K562 (cell line): Measurements from ENCODE around the gene MYO9A. TPM values are rescaled to one million over a fixed set of nuclear protein-coding genes. Genes with fewer than 3 reads are reported as not detected.

Experiments used
- ELF1 ChIP-seq: fragments of 200-800 bp; sonication (Bioruptor generic); IDR thresholded peaks from 2 replicates; pipeline ENCODE4 v1.6.1; 2016; ENCODE audit warnings: missing genetic modification characterization, missing compliant biosample characterization
- HDAC8 ChIP-seq: fragments of 450-650 bp; IDR thresholded peaks from 2 replicates; pipeline ENCODE4 v1.6.1; 2016; ENCODE audit warnings: mild to moderate bottlenecking, missing genetic modification characterization, moderate library complexity, missing compliant biosample characterization
- OTX1 ChIP-seq: fragments of 450-650 bp; formaldehyde crosslinking; IDR thresholded peaks from 2 replicates; pipeline ENCODE4 v1.4.0; 2022; ENCODE audit warnings: mild to moderate bottlenecking
- RBM39 ChIP-seq: fragments of 200-400 bp; formaldehyde crosslinking; optimal IDR thresholded peaks from 2 replicates; pipeline ENCODE3; 2018; ENCODE audit warnings: low read depth, low read length
- SRSF3 ChIP-seq: fragments of 200-400 bp; formaldehyde crosslinking; IDR thresholded peaks from 2 replicates; pipeline ENCODE4 v1.6.1; 2016; ENCODE audit warnings: mild to moderate bottlenecking, low read length, moderate library complexity; ENCODE audit not compliant: insufficient read depth
- TEAD4 ChIP-seq, 2 experiments: sonication (generic) in 1 of 2; formaldehyde crosslinking in 1 of 2; IDR thresholded peaks; 2 replicates each; pipeline versions ENCODE4 v1.6.1 to v1.8.0; 2012 to 2022; ENCODE audit warnings: borderline replicate concordance in 1 of 2, inconsistent platforms in 1 of 2, low read length in 1 of 2, mild to moderate bottlenecking in 1 of 2, missing genetic modification reagents in 1 of 2
- polyA plus RNA-seq, 8 experiments: library from polyadenylated mRNA; depleted of rRNA in 4 of 8; stranded (reverse) in 5 of 8; unstranded in 3 of 8; fragments of >200 nt; fragmentation: Nextera tagmentation in 2 of 8; fragmentation: Illumina TruSeq in 1 of 8; extraction: Ambion mirVana in 2 of 8; extraction: Trizol in 1 of 8; gene quantifications; 2 replicates each; pipeline versions ENCODE4 v1.2.1 to v1.2.3, GENCODE V29; 2011 to 2014; ENCODE audit warnings: inconsistent platforms in 1 of 8, missing spikeins in 1 of 8
- total RNA-seq, 7 experiments: library from RNA; depleted of rRNA in 6 of 7; stranded (reverse); fragments of >200 nt in 6 of 7; fragmentation: Illumina TruSeq in 2 of 7; extraction: Trizol in 2 of 7; gene quantifications; 2 replicates each; pipeline versions ENCODE4 v1.2.1 to v1.2.3, GENCODE V29; 2011 to 2021; ENCODE audit warnings: low replicate concordance in 1 of 7
- TF ChIP-seq, protein P1 (sequence below): fragments of 200-600 bp; sonication (generic); IDR thresholded peaks from one replicate; pipeline ENCODE4 v1.6.1; 2012; ENCODE audit warnings: mild to moderate bottlenecking, low read depth, low read length, inconsistent platforms
- TF ChIP-seq, protein P2 (sequence below): fragments of 250-450 bp; sonication (Bioruptor Pico); IDR thresholded peaks from 2 replicates; pipeline ENCODE4 v1.5.0; 2021
- TF ChIP-seq, protein P3 (sequence below): fragments of 200-400 bp; formaldehyde crosslinking; IDR thresholded peaks from 2 replicates; pipeline ENCODE4 v1.6.1; 2017; ENCODE audit warnings: mild to moderate bottlenecking, low read depth, low read length, moderate library complexity
- TF ChIP-seq, protein P4 (sequence below), 2 experiments: fragments of 450-650 bp in 1 of 2; sonication (generic) in 1 of 2; formaldehyde crosslinking; conservative IDR thresholded peaks; 2 replicates each; pipeline versions ENCODE4 v1.4.0 to v1.8.1; 2020 to 2022; ENCODE audit warnings: mild to moderate bottlenecking in 1 of 2, missing genetic modification reagents in 1 of 2

MYO9A gene
- total and polyA plus RNA-seq, 9 of the 15 experiments (the other 6 are each of a cell fraction or from before 2014, with no cell fraction given): 1.9 to 15.4 (median 5.8) TPM

DNA sequence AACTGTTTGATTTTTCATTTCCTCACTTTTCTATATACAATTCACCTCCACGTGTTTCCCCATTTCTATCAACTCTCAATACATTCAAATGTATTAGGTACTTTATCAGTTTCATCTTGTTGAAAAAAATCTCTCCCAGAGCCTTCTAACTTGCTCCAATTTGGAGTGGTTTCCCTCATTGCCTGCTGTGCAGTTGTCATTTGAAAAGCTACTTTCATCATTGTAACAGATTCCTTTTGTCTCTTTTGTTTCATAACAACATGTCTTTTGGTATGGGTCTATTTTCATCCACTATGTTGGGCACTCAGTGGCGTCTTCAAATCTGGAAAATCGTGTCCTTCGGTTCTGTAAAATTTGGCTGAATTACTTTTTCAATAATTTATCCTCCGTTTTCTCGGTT is 232.6 kb downstream of the MYO9A start (continued):
- TF ChIP-seq, protein P1, sequence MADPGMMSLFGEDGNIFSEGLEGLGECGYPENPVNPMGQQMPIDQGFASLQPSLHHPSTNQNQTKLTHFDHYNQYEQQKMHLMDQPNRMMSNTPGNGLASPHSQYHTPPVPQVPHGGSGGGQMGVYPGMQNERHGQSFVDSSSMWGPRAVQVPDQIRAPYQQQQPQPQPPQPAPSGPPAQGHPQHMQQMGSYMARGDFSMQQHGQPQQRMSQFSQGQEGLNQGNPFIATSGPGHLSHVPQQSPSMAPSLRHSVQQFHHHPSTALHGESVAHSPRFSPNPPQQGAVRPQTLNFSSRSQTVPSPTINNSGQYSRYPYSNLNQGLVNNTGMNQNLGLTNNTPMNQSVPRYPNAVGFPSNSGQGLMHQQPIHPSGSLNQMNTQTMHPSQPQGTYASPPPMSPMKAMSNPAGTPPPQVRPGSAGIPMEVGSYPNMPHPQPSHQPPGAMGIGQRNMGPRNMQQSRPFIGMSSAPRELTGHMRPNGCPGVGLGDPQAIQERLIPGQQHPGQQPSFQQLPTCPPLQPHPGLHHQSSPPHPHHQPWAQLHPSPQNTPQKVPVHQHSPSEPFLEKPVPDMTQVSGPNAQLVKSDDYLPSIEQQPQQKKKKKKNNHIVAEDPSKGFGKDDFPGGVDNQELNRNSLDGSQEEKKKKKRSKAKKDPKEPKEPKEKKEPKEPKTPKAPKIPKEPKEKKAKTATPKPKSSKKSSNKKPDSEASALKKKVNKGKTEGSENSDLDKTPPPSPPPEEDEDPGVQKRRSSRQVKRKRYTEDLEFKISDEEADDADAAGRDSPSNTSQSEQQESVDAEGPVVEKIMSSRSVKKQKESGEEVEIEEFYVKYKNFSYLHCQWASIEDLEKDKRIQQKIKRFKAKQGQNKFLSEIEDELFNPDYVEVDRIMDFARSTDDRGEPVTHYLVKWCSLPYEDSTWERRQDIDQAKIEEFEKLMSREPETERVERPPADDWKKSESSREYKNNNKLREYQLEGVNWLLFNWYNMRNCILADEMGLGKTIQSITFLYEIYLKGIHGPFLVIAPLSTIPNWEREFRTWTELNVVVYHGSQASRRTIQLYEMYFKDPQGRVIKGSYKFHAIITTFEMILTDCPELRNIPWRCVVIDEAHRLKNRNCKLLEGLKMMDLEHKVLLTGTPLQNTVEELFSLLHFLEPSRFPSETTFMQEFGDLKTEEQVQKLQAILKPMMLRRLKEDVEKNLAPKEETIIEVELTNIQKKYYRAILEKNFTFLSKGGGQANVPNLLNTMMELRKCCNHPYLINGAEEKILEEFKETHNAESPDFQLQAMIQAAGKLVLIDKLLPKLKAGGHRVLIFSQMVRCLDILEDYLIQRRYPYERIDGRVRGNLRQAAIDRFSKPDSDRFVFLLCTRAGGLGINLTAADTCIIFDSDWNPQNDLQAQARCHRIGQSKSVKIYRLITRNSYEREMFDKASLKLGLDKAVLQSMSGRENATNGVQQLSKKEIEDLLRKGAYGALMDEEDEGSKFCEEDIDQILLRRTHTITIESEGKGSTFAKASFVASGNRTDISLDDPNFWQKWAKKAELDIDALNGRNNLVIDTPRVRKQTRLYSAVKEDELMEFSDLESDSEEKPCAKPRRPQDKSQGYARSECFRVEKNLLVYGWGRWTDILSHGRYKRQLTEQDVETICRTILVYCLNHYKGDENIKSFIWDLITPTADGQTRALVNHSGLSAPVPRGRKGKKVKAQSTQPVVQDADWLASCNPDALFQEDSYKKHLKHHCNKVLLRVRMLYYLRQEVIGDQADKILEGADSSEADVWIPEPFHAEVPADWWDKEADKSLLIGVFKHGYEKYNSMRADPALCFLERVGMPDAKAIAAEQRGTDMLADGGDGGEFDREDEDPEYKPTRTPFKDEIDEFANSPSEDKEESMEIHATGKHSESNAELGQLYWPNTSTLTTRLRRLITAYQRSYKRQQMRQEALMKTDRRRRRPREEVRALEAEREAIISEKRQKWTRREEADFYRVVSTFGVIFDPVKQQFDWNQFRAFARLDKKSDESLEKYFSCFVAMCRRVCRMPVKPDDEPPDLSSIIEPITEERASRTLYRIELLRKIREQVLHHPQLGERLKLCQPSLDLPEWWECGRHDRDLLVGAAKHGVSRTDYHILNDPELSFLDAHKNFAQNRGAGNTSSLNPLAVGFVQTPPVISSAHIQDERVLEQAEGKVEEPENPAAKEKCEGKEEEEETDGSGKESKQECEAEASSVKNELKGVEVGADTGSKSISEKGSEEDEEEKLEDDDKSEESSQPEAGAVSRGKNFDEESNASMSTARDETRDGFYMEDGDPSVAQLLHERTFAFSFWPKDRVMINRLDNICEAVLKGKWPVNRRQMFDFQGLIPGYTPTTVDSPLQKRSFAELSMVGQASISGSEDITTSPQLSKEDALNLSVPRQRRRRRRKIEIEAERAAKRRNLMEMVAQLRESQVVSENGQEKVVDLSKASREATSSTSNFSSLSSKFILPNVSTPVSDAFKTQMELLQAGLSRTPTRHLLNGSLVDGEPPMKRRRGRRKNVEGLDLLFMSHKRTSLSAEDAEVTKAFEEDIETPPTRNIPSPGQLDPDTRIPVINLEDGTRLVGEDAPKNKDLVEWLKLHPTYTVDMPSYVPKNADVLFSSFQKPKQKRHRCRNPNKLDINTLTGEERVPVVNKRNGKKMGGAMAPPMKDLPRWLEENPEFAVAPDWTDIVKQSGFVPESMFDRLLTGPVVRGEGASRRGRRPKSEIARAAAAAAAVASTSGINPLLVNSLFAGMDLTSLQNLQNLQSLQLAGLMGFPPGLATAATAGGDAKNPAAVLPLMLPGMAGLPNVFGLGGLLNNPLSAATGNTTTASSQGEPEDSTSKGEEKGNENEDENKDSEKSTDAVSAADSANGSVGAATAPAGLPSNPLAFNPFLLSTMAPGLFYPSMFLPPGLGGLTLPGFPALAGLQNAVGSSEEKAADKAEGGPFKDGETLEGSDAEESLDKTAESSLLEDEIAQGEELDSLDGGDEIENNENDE: no peak
- no peak for TF ChIP-seq RBM39
- TF ChIP-seq SRSF3: no peak
- TF ChIP-seq, protein P2, sequence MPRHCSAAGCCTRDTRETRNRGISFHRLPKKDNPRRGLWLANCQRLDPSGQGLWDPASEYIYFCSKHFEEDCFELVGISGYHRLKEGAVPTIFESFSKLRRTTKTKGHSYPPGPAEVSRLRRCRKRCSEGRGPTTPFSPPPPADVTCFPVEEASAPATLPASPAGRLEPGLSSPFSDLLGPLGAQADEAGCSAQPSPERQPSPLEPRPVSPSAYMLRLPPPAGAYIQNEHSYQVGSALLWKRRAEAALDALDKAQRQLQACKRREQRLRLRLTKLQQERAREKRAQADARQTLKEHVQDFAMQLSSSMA (CRISPR knock-in tag): no peak
- no peak for TF ChIP-seq HDAC8
- TF ChIP-seq, protein P3, sequence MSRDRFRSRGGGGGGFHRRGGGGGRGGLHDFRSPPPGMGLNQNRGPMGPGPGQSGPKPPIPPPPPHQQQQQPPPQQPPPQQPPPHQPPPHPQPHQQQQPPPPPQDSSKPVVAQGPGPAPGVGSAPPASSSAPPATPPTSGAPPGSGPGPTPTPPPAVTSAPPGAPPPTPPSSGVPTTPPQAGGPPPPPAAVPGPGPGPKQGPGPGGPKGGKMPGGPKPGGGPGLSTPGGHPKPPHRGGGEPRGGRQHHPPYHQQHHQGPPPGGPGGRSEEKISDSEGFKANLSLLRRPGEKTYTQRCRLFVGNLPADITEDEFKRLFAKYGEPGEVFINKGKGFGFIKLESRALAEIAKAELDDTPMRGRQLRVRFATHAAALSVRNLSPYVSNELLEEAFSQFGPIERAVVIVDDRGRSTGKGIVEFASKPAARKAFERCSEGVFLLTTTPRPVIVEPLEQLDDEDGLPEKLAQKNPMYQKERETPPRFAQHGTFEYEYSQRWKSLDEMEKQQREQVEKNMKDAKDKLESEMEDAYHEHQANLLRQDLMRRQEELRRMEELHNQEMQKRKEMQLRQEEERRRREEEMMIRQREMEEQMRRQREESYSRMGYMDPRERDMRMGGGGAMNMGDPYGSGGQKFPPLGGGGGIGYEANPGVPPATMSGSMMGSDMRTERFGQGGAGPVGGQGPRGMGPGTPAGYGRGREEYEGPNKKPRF: no peak
- no peak for TF ChIP-seq ELF1 (tag)
- TF ChIP-seq OTX1 (CRISPR knock-in tag): no peak
- no peak for TF ChIP-seq TEAD4 (IDR thresholded peaks at IDR 0.05; ENCODE audit: low read length)
- no peak for TF ChIP-seq TEAD4 (CRISPR knock-in tag; IDR thresholded peaks at IDR 0.05; ENCODE audit: borderline replicate concordance)
- TF ChIP-seq, protein P4, sequence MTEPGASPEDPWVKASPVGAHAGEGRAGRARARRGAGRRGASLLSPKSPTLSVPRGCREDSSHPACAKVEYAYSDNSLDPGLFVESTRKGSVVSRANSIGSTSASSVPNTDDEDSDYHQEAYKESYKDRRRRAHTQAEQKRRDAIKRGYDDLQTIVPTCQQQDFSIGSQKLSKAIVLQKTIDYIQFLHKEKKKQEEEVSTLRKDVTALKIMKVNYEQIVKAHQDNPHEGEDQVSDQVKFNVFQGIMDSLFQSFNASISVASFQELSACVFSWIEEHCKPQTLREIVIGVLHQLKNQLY (CRISPR knock-in tag; conservative IDR thresholded peaks at IDR 0.05): no peak
